ENCODE data around the gene ZNF579.

GRCh38 chr19:55578031-55578760, 2.5 kb downstream of the ZNF579 start:
- no peak for TF ChIP-seq POLR2AphosphoS5 (IDR thresholded peaks at IDR 0.05)
- TF ChIP-seq, protein P1, sequence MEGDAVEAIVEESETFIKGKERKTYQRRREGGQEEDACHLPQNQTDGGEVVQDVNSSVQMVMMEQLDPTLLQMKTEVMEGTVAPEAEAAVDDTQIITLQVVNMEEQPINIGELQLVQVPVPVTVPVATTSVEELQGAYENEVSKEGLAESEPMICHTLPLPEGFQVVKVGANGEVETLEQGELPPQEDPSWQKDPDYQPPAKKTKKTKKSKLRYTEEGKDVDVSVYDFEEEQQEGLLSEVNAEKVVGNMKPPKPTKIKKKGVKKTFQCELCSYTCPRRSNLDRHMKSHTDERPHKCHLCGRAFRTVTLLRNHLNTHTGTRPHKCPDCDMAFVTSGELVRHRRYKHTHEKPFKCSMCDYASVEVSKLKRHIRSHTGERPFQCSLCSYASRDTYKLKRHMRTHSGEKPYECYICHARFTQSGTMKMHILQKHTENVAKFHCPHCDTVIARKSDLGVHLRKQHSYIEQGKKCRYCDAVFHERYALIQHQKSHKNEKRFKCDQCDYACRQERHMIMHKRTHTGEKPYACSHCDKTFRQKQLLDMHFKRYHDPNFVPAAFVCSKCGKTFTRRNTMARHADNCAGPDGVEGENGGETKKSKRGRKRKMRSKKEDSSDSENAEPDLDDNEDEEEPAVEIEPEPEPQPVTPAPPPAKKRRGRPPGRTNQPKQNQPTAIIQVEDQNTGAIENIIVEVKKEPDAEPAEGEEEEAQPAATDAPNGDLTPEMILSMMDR (IDR thresholded peaks at IDR 0.05), result no peak
- no peak for TF ChIP-seq POLR2A (IDR thresholded peaks at IDR 0.05; ENCODE audit: low read depth)
